Thymus (tissue), 11 donors: ENCODE data around the gene RAB34. TPM values are rescaled to one million over a fixed set of nuclear protein-coding genes. Genes with fewer than 3 reads are reported as not detected.

Experiments used
- DNase-seq, 9 donors: peaks; one replicate each; pipeline ENCODE4 v3.0.0-alpha.2; 2013; ENCODE audit warnings: low spot score in 9 of 9, low read depth in 6 of 9, missing footprints in 1 of 9
- H3K27ac ChIP-seq, 2 donors: one replicate each; pipeline ENCODE4 v1.5.1; 2013; ENCODE audit warnings: control low read depth in 1 of 2, low read depth in 1 of 2, low read length in 1 of 2, mild to moderate bottlenecking in 1 of 2, moderate library complexity in 1 of 2
- H3K27me3 ChIP-seq, 2 donors: one replicate each; pipeline ENCODE4 v1.5.1; 2013; ENCODE audit warnings: low read length in 1 of 2; ENCODE audit not compliant: control insufficient read depth in 2 of 2, insufficient read depth in 1 of 2
- H3K36me3 ChIP-seq, 2 donors: one replicate each; pipeline ENCODE4 v1.5.1; 2013; ENCODE audit warnings: low read length in 1 of 2, mild to moderate bottlenecking in 1 of 2, moderate library complexity in 1 of 2; ENCODE audit not compliant: control insufficient read depth in 2 of 2, insufficient read depth in 2 of 2
- H3K4me1 ChIP-seq, 2 donors: one replicate each; pipeline ENCODE4 v1.5.1; 2013; ENCODE audit warnings: low read length in 2 of 2; ENCODE audit not compliant: control insufficient read depth in 2 of 2, insufficient read depth in 2 of 2
- H3K4me3 ChIP-seq, 2 donors: one replicate each; pipeline ENCODE4 v1.5.1; 2013; ENCODE audit warnings: low read length in 2 of 2, control low read depth in 1 of 2, mild to moderate bottlenecking in 1 of 2
- H3K9me3 ChIP-seq, 2 donors: one replicate each; pipeline ENCODE4 v1.5.1; 2013; ENCODE audit warnings: low read length in 1 of 2, mild to moderate bottlenecking in 1 of 2; ENCODE audit not compliant: control insufficient read depth in 2 of 2, insufficient read depth in 1 of 2
- WGBS: extraction: QIAGEN DNeasy Blood & Tissue Kit; methylation state at CpG from one replicate; pipeline ENCODE4 v1.1.7; 2013; 5-methylcytosine and 5-hydroxymethylcytosine counted together
- polyA plus RNA-seq: library from polyadenylated mRNA; stranded (reverse); fragments of 200-250 nt; gene quantifications from one replicate; pipeline ENCODE4 v1.2.3, GENCODE V29; 2013
- total RNA-seq: library from RNA; stranded (reverse); fragments of 120-200 nt; gene quantifications from one replicate; pipeline ENCODE4 v1.2.4, GENCODE V29; 2013
- donor health status: healthy.

The RAB34 gene
- total and polyA plus RNA-seq, 2 donors, result 26.6 to 81.9 TPM

DNA sequence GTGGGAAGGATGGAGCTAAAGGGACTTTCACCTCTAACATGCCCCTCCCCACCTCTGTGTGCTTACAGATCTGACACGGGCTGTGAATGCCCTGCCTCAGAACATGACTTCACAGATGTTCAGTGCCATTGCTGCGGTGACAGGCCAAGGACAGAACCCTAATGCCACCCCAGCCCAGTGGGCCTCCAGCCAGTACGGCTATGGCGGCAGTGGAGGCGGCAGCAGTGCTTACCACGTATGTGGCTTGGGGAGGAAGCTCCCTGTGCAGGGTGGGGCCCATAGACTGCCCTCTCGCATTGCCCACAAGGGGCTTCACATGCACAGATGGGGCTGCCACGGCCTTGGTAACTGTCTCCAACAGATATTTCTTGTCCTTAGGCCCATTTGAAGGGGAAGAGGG lies 17.4 kb downstream of the RAB34 start:
- Histone ChIP-seq H3K27me3 (no peaks in the 10 kb centered on the region), H3K36me3 (peaks cover 91 to 93% of the 10 kb centered on the region in 2 donors), H3K4me1 (no peaks in the 10 kb centered on the region), H3K27ac (no peak overlapping the region), H3K9me3 (no peaks in the 10 kb centered on the region), H3K4me3 (no peak overlapping the region)
- DNase-seq, result no peak
- 96% methylated on average over 8 of the region's 8 CpGs for WGBS

- no peak overlapping the region for H3K4me3 ChIP-seq
Measured at GRCh38 chr17:28698253-28698941, 19.3 kb downstream of the RAB34 start.

GRCh38 chr17:28693869-28694268 lies 23.8 kb downstream of the RAB34 start:
- Histone ChIP-seq H3K4me3 (no peak overlapping the region), H3K9me3 (no peaks in the 10 kb centered on the region), H3K4me1 (no peaks in the 10 kb centered on the region), H3K27me3 (no peaks in the 10 kb centered on the region), H3K27ac (no peak overlapping the region), H3K36me3 (peaks cover 83 to 85% of the 10 kb centered on the region in 2 donors)
- no peak for DNase-seq
- WGBS, result 98% methylated on average over 1 of the region's 1 CpG

More at GRCh38 chr17:28698253-28698941, 19.3 kb downstream of the RAB34 start:
- peaks cover 98 to 99% of the 10 kb centered on the region in 2 donors for H3K36me3 ChIP-seq
- H3K27me3 ChIP-seq, result no peaks in the 10 kb centered on the region
- H3K27ac ChIP-seq, result no peak overlapping the region
- no peaks in the 10 kb centered on the region for H3K9me3 ChIP-seq
- H3K4me1 ChIP-seq, result no peaks in the 10 kb centered on the region
- 97% methylated on average over 6 of the region's 6 CpGs for WGBS
- no peak for DNase-seq

DNA sequence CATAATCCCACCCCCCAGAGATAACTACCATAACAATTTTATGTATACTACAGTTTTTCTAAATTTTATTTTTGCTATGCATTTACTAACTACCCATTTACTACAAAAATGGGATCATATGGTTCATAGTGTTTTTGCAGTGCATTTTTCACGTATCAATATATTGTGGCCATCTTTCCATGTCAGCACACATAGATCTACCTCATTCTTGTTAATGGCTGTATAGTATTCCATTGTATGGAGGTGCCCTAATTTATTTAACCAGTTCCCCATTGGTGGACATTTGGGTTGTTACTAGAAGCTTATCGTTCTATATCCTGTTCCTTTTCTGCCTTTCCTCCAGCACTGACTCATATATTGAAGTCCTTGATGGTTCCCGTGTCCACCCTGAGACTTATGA lies 28.7 kb downstream of the RAB34 start:
- no peak overlapping the region for H3K27ac ChIP-seq
- no peaks in the 10 kb centered on the region for H3K27me3 ChIP-seq
- WGBS, result over 99% methylated on average over 3 of the region's 3 CpGs
- no peaks in the 10 kb centered on the region for H3K9me3 ChIP-seq
- peaks cover 76 to 84% of the 10 kb centered on the region in 2 donors for H3K36me3 ChIP-seq
- H3K4me1 ChIP-seq, result no peaks in the 10 kb centered on the region
- no peak overlapping the region for H3K4me3 ChIP-seq
- DNase-seq, result no peak

DNA sequence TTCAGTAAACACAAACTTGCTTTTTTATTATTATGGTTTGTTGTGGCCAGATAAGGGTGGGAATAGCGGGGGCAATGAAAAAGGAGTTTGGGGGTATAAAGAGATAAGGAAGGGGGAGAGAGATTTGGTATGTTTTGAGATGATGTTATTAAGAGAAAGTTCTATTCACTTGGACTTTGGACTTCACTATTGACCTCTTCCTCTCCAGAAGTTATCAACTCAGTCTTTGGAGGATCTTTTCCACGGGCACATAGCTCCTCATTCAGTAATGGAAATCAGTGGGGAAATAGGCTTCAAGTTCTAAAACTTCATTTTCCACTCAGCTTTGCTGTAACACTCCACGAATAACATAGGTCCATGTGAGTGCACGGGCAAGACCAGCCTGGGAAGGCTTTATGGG lies 29.2 kb downstream of the RAB34 start:
- over 99% methylated on average over 4 of the region's 4 CpGs for WGBS
- H3K4me1 ChIP-seq, result no peaks in the 10 kb centered on the region
- no peak for DNase-seq
- no peak overlapping the region for H3K4me3 ChIP-seq
- H3K9me3 ChIP-seq, result no peaks in the 10 kb centered on the region
- peaks cover 75 to 84% of the 10 kb centered on the region in 2 donors for H3K36me3 ChIP-seq
- H3K27ac ChIP-seq, result no peak overlapping the region
- H3K27me3 ChIP-seq, result no peaks in the 10 kb centered on the region

DNA sequence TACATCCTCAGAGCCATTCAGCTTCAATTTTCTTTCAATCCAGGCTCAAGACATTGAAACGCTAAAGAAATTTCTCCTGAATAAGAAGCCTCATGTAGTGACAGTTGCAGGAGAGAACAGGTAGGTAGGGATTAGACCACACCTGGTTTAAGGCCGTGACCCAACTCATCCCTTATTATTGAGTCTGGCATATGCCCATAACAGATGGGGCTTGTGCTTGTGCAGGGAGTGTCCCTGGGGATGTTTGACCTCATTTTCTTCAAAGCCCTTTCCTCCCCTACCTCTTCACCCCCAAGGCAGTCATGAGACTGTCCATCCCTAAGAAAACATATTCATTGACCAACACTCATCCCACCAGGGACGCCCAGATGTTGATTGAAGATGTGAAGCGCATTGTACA lies 31.4 kb downstream of the RAB34 start:
- Histone ChIP-seq H3K27ac (no peak overlapping the region), H3K36me3 (peaks cover 88 to 97% of the 10 kb centered on the region in 2 donors), H3K4me1 (no peaks in the 10 kb centered on the region), H3K4me3 (no peak overlapping the region), H3K9me3 (no peaks in the 10 kb centered on the region), H3K27me3 (no peaks in the 10 kb centered on the region)
- DNase-seq, result no peak
- WGBS, result 96% methylated on average over 4 of the region's 4 CpGs

DNA sequence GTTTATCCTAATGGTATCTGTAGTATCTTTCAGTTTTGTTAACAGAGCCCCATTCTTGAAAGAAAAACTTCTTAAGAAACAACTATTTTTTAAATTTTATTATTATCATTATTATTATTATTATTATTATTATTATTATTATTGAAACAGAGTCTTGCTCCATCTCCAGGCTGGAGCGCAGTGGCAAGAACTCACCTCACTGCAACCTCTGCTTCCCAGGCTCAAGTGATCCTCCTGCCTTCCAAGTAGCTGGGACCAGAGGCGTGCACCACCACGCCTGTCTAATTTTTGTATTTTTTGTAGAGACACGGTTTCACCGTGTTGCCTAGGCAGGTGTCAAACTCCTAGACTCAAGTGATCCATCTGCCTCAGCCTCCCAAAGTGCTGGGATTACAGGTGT lies 32.3 kb downstream of the RAB34 start:
- over 99% methylated on average over 5 of the region's 5 CpGs for WGBS

GRCh38 chr17:28684963-28685362 lies 32.7 kb downstream of the RAB34 start:
- no peaks in the 10 kb centered on the region for H3K27me3 ChIP-seq
- no peak overlapping the region for H3K4me3 ChIP-seq
- H3K27ac ChIP-seq, result no peak overlapping the region
- peaks cover 84 to 95% of the 10 kb centered on the region in 2 donors for H3K36me3 ChIP-seq
- H3K4me1 ChIP-seq, result no peaks in the 10 kb centered on the region
- no peaks in the 10 kb centered on the region for H3K9me3 ChIP-seq
- DNase-seq, result no peak
- 88% methylated on average over 3 of the region's 3 CpGs for WGBS

More for the DNA sequence above, 32.3 kb downstream of the RAB34 start:
- no peaks in the 10 kb centered on the region for H3K4me1 ChIP-seq
- H3K27ac ChIP-seq, result no peak overlapping the region
- no peak for DNase-seq
- H3K27me3 ChIP-seq, result no peaks in the 10 kb centered on the region
- H3K36me3 ChIP-seq, result peaks cover 88 to 97% of the 10 kb centered on the region in 2 donors
- H3K4me3 ChIP-seq, result no peak overlapping the region
- H3K9me3 ChIP-seq, result no peaks in the 10 kb centered on the region

DNA sequence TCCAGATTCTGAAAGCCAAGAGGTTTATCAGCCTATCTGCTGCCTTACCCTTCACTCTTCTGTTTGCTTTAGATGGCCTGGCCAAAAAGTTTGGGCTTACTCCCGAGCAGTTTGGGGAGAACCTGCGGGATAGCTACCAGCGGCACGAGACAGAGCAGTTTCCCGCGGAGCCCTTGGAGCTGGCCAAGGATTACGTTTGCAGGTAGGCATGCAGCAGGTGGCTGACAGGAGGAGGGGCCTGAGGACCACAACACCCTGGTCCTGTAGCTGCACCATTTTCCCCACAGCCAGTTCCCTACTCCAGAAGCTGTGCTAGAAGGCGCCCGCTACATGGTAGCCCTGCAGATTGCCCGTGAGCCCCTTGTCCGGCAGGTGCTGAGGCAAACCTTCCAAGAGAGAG lies 35.0 kb downstream of the RAB34 start:
- Histone ChIP-seq H3K4me1 (no peaks in the 10 kb centered on the region), H3K4me3 (no peak overlapping the region), H3K36me3 (peaks cover 81 to 93% of the 10 kb centered on the region in 2 donors), H3K9me3 (no peaks in the 10 kb centered on the region), H3K27ac (no peak overlapping the region), H3K27me3 (no peaks in the 10 kb centered on the region)
- 98% methylated on average over 11 of the region's 11 CpGs for WGBS
- no peak for DNase-seq
